Measurements from ENCODE around the gene MT1A. TPM values are rescaled to one million over a fixed set of nuclear protein-coding genes. Genes with fewer than 3 reads are reported as not detected.

Gene MT1A
- total and polyA plus RNA-seq, 3 experiments from 2014 or later = 0.71 TPM; not detected in 2

DNA sequence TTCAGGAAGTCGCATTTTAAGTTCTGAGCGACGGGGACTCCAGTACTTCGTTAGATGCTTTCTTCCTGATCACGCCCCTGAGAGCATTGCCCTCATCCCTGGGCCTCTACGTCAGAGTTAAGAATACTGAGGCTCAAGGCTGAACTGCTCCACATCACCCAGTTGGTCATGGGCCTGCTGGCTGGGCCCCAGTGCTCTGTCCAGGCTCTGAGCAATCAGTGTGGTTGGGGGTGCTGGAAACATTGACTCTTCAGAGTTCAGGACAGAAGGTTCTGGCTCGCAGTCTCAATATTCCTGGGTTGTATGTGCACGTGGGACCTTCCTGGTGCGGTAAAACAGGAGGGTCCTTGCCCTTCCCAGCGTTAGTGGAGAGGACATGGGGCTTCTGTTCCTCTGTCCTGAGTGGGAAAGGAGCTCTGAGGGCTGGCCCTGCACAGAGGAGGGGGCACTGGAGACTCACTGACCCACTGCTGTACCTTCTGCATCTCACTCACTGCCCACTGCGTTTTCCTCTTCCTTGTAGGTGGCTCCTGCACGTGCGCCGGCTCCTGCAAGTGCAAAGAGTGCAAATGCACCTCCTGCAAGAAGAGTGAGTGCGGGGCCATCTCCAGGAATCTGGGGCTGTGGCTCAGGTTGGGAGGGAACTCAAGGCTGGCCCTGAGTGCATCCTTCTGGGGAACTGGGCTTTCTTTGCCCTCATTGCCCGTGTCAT is 12.4 kb upstream of the MT1A start:
- no peak for DNase-seq
- POLR2A ChIA-PET = interaction anchor here (0.7 to 1.6 kb wide), 5 partner anchors 10 to 88 kb away, joined by 3 to 5 read pairs (median 3); partner anchors contain the start of genes MT1X and MT2A

DNA sequence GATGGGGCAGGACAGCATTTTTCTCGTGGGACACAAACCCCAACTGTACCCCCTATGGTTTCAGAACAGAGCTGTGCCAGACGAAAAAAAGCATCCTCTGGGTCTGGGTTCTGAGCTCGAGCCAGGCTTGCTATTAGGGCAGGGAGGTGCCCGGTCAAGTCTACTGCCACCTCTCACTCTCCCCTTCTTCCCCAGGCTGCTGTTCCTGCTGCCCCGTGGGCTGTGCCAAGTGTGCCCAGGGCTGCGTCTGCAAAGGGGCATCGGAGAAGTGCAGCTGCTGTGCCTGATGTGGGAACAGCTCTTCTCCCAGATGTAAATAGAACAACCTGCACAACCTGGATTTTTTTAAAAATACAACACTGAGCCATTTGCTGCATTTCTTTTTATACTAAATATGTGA is 11.8 kb upstream of the MT1A start:
- ChIA-PET POLR2A (interaction anchor here (1.6 kb wide), 1 partner anchor 56 kb away, joined by 4 read pairs; the partner anchor contains the start of gene MT1X), CTCF (interaction anchor here (1.0 to 2.6 kb wide), 3 partner anchors 17 to 26 kb away, joined by 3 to 10 read pairs (median 4); no protein-coding TSS in a partner anchor)
- H3K27me3 Mint-ChIP-seq = peaks cover 14 to 21% of the 10 kb centered on the region in 2 donors

More for the DNA sequence above, 12.4 kb upstream of the MT1A start:
- H3K36me3 ChIP-seq (ENCODE audit: insufficient read depth, low read length) = no peaks in the 10 kb centered on the region
- H3K4me1 Mint-ChIP-seq = peaks cover 14 to 16% (median 15%) of the 10 kb centered on the region in 3 donors
- H3K9me3 Mint-ChIP-seq = no peaks in the 10 kb centered on the region
- H3K27me3 ChIP-seq (ENCODE audit: insufficient read depth, low read length, poor library complexity, severe bottlenecking) = peaks cover 7% of the 10 kb centered on the region
- no peaks in the 10 kb centered on the region for H3K9me3 ChIP-seq (ENCODE audit: low read length)
- peak overlapping the region; percentile 85 to 93 (median 91) for H3K4me3 Mint-ChIP-seq
- H3K4me1 ChIP-seq (ENCODE audit: insufficient read depth, low read length) = peaks cover 13% of the 10 kb centered on the region
- H3K27ac Mint-ChIP-seq = peak overlapping the region; percentile 61 to 92 (median 82)
- H3K27ac ChIP-seq (ENCODE audit: low read depth, low read length) = peak overlapping the region; percentile 24
- CTCF ChIA-PET = interaction anchor here (0.9 to 2.6 kb wide), 6 partner anchors 9 to 112 kb away, joined by 3 to 10 read pairs (median 4); no protein-coding TSS in a partner anchor
- peak overlapping the region; percentile 76 for H3K4me3 ChIP-seq (ENCODE audit: low read length)
- H3K27me3 Mint-ChIP-seq = peaks cover 10 to 15% of the 10 kb centered on the region in 2 donors
- H3K36me3 Mint-ChIP-seq = peaks cover 0 to 2% (median 0%) of the 10 kb centered on the region in 3 donors

DNA sequence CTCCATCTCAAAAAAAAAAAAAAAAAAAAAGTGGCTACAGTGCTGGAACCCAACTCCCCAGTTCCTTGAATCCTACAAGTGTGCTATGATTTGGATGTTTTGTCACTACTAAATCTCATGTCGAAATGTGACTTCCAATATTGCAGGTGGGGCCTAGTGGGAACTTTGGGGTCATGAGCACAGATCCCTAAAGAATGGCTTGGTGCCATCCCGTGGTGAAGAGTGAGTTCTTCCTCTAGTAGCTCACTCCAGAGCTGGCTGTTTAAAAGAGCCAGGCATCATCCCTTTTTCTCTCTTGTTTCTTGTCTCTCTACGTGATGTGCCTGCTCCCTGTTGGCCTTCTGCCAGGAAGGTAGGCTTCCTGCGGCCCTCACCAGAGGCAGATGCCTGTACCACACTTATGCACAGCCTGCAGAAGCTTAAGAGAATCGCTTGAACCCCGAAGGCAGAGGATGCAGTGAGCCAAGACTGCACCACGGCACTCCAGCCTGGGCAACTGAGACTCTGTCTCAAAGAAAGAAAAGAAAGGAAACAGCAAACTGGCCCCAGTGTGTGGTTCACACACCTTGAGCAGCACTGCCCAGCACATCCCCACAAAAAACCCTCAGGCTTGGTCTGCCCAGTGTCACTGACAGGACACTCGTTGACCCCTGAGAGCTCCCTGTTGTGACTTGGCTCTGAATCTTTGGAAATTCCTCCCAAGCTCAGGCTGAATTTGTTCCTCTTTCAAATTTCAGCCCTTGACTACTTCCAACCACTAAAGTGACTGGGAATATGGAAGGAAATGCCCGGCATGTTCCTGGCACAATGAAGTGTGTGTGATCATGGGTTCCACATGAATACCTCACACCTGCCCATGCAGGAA is 9.7 kb upstream of the MT1A start:
- Histone ChIP-seq H3K4me1 (ENCODE audit: insufficient read depth, low read length) (peaks cover 21% of the 10 kb centered on the region), H3K27me3 (ENCODE audit: insufficient read depth, low read length, poor library complexity, severe bottlenecking) (peaks cover 30% of the 10 kb centered on the region), H3K27ac (ENCODE audit: low read depth, low read length) (no peak overlapping the region), H3K4me3 (ENCODE audit: low read length) (no peak overlapping the region), H3K36me3 (ENCODE audit: insufficient read depth, low read length) (no peaks in the 10 kb centered on the region), H3K9me3 (ENCODE audit: low read length) (no peaks in the 10 kb centered on the region)
- Mint-ChIP-seq H3K4me3 (peak overlapping the region in 2 of 7 donors; percentile 32 to 49), H3K27ac (peak overlapping the region in 1 of 8 donors; percentile 32), H3K27me3 (peaks cover 29 to 40% of the 10 kb centered on the region in 2 donors), H3K4me1 (peaks cover 22 to 26% (median 22%) of the 10 kb centered on the region in 3 donors), H3K36me3 (peaks cover 0 to 2% (median 0%) of the 10 kb centered on the region in 3 donors), H3K9me3 (no peaks in the 10 kb centered on the region)
- DNase-seq = no peak
- ChIA-PET CTCF (interaction anchor here (1.0 to 1.4 kb wide), 4 partner anchors 11 to 28 kb away, joined by 3 to 4 read pairs (median 3); no protein-coding TSS in a partner anchor), POLR2A (interaction anchor here (1.2 kb wide), 1 partner anchor 11 kb away, joined by 4 read pairs; no protein-coding TSS in a partner anchor)

More for the DNA sequence above, 11.8 kb upstream of the MT1A start:
- H3K9me3 ChIP-seq (ENCODE audit: low read length) = no peaks in the 10 kb centered on the region
- peak overlapping the region in 4 of 7 donors; percentile 90 to 93 (median 92) for H3K4me3 Mint-ChIP-seq
- H3K4me1 Mint-ChIP-seq = peaks cover 15 to 17% (median 16%) of the 10 kb centered on the region in 3 donors
- no peak for DNase-seq
- H3K27ac ChIP-seq (ENCODE audit: low read depth, low read length) = no peak overlapping the region
- H3K4me3 ChIP-seq (ENCODE audit: low read length) = no peak overlapping the region
- H3K4me1 ChIP-seq (ENCODE audit: insufficient read depth, low read length) = peaks cover 15% of the 10 kb centered on the region
- H3K27ac Mint-ChIP-seq = no peak overlapping the region
- no peaks in the 10 kb centered on the region for H3K36me3 ChIP-seq (ENCODE audit: insufficient read depth, low read length)
- peaks cover 13% of the 10 kb centered on the region for H3K27me3 ChIP-seq (ENCODE audit: insufficient read depth, low read length, poor library complexity, severe bottlenecking)
- peaks cover 0 to 2% (median 0%) of the 10 kb centered on the region in 3 donors for H3K36me3 Mint-ChIP-seq
- no peaks in the 10 kb centered on the region for H3K9me3 Mint-ChIP-seq

DNA sequence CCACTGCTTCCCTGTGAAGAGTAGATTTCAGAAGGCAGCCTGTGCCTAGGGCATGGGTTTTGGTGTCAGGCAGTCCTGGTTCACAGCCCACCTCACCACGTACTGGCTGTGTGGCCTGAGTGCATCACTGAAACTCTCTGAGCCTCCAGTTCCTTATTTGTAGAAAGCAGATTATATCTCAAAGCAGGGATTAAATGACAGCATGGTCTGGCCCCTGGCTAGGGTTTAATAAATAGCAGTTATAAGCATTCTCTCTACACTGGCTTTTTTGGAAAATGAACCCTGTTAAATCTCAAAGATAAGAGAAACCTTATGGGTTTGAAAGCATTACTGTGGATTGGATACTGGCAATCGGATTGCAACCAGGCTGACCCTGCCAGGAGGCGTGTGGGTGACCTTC is 8.9 kb upstream of the MT1A start:
- H3K9me3 ChIP-seq (ENCODE audit: low read length) = no peaks in the 10 kb centered on the region
- Mint-ChIP-seq H3K4me3 (peak overlapping the region in 1 of 7 donors; percentile 37), H3K4me1 (peaks cover 18 to 30% (median 19%) of the 10 kb centered on the region in 3 donors), H3K27me3 (peaks cover 37 to 47% of the 10 kb centered on the region in 2 donors), H3K27ac (no peak overlapping the region), H3K9me3 (no peaks in the 10 kb centered on the region), H3K36me3 (peaks cover 0 to 2% (median 0%) of the 10 kb centered on the region in 3 donors)
- peaks cover 39% of the 10 kb centered on the region for H3K27me3 ChIP-seq (ENCODE audit: insufficient read depth, low read length, poor library complexity, severe bottlenecking)
- H3K4me1 ChIP-seq (ENCODE audit: insufficient read depth, low read length) = peaks cover 21% of the 10 kb centered on the region
- no peak for DNase-seq
- POLR2A ChIA-PET = interaction anchor here (1.2 to 1.4 kb wide), 2 partner anchors 12 to 14 kb away, joined by 4 read pairs; no protein-coding TSS in a partner anchor
- CTCF ChIA-PET = interaction anchor here (1.0 kb wide), 1 partner anchor 11 kb away, joined by 3 read pairs; no protein-coding TSS in a partner anchor
- no peak overlapping the region for H3K27ac ChIP-seq (ENCODE audit: low read depth, low read length)
- no peak overlapping the region for H3K4me3 ChIP-seq (ENCODE audit: low read length)
- no peaks in the 10 kb centered on the region for H3K36me3 ChIP-seq (ENCODE audit: insufficient read depth, low read length)

DNA sequence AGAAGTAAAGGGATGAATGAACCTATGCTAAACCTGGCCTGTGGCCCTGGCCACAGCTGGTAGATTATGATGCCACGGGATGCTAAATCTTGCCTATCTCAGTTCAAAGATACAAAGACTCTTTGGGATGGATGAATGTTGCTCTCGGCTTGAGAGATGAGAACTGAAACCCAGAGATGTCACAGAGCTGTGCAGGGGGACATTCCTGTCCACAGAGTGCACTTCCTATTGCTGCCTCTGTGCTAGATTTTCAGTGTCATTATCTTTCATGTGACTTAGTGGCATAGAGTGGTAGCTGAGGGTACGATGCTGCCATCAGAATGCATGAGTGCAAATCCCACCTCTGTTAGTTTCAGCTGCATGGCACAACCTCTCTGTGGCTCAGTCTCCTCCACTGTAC is 8.3 kb upstream of the MT1A start:
- Histone ChIP-seq H3K27me3 (ENCODE audit: insufficient read depth, low read length, poor library complexity, severe bottlenecking) (peaks cover 45% of the 10 kb centered on the region), H3K9me3 (ENCODE audit: low read length) (no peaks in the 10 kb centered on the region), H3K27ac (ENCODE audit: low read depth, low read length) (no peak overlapping the region), H3K4me1 (ENCODE audit: insufficient read depth, low read length) (peaks cover 23% of the 10 kb centered on the region), H3K36me3 (ENCODE audit: insufficient read depth, low read length) (no peaks in the 10 kb centered on the region), H3K4me3 (ENCODE audit: low read length) (no peak overlapping the region)
- POLR2A ChIA-PET = interaction anchor here (1.4 kb wide), 1 partner anchor 13 kb away, joined by 4 read pairs; no protein-coding TSS in a partner anchor
- Mint-ChIP-seq H3K9me3 (no peaks in the 10 kb centered on the region), H3K27me3 (peaks cover 43 to 53% of the 10 kb centered on the region in 2 donors), H3K36me3 (peaks cover 0 to 2% (median 0%) of the 10 kb centered on the region in 3 donors), H3K27ac (peak overlapping the region in 1 of 8 donors; percentile 91), H3K4me3 (peak overlapping the region in 1 of 7 donors; percentile 37), H3K4me1 (peaks cover 20 to 31% (median 22%) of the 10 kb centered on the region in 3 donors)
- CTCF ChIA-PET = interaction anchor here (0.9 to 1.2 kb wide), 2 partner anchors 13 to 33 kb away, joined by 3 to 4 read pairs; no protein-coding TSS in a partner anchor
- DNase-seq = no peak

DNA sequence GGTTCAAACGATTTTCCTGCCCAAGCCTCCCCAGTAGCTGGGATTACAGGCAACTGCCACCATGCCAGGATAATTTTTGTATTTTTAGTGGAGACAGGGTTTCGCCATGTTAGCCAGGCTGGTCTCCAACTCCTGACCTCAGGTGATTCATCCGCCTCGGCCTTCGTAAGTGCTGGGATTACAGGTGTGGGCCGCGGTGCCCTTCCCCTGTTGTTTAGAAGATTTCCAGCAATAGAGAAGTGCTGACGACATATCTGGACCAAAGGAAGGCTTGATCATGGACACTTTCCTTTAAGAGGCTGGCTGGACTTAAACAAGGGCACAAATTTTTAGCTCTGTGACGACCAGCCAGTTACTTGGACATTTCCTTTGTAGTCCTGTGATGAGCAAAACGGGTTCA is 7.3 kb upstream of the MT1A start:
- Histone ChIP-seq H3K4me3 (ENCODE audit: low read length) (no peak overlapping the region), H3K9me3 (ENCODE audit: low read length) (no peaks in the 10 kb centered on the region), H3K27me3 (ENCODE audit: insufficient read depth, low read length, poor library complexity, severe bottlenecking) (peaks cover 47% of the 10 kb centered on the region), H3K36me3 (ENCODE audit: insufficient read depth, low read length) (no peaks in the 10 kb centered on the region), H3K4me1 (ENCODE audit: insufficient read depth, low read length) (peaks cover 23% of the 10 kb centered on the region), H3K27ac (ENCODE audit: low read depth, low read length) (no peak overlapping the region)
- DNase-seq = no peak
- no peak overlapping the region for H3K27ac Mint-ChIP-seq
- POLR2A ChIA-PET = no interaction called here
- CTCF ChIA-PET = interaction anchor here (1.0 to 1.2 kb wide), 2 partner anchors 12 kb away, joined by 3 to 4 read pairs; no protein-coding TSS in a partner anchor
- H3K4me3 Mint-ChIP-seq = no peak overlapping the region
- H3K9me3 Mint-ChIP-seq = no peaks in the 10 kb centered on the region
- peaks cover 19 to 31% (median 20%) of the 10 kb centered on the region in 3 donors for H3K4me1 Mint-ChIP-seq
- H3K36me3 Mint-ChIP-seq = no peaks in the 10 kb centered on the region
- H3K27me3 Mint-ChIP-seq = peaks cover 50 to 60% of the 10 kb centered on the region in 2 donors

DNA sequence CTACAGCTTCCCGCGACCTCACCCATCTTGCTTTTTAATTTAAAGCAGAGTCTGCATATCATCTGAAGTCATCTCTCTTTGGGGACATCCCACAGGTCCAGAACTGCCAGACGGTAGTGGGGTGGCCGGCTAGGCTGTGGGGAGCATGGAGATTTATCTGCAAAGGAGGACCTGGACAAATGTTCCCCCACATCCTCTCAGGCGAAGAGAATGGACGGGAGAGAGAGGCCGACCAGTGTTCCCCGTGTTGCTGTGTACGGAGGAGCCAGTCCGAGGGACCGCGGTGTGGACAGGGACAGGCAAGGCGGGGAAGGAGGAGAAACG is 6.7 kb upstream of the MT1A start:
- Histone ChIP-seq H3K9me3 (ENCODE audit: low read length) (no peaks in the 10 kb centered on the region), H3K4me1 (ENCODE audit: insufficient read depth, low read length) (peaks cover 23% of the 10 kb centered on the region), H3K36me3 (ENCODE audit: insufficient read depth, low read length) (no peaks in the 10 kb centered on the region), H3K4me3 (ENCODE audit: low read length) (no peak overlapping the region), H3K27ac (ENCODE audit: low read depth, low read length) (no peak overlapping the region), H3K27me3 (ENCODE audit: insufficient read depth, low read length, poor library complexity, severe bottlenecking) (peaks cover 52% of the 10 kb centered on the region)
- Mint-ChIP-seq H3K36me3 (no peaks in the 10 kb centered on the region), H3K4me1 (peaks cover 19 to 34% (median 22%) of the 10 kb centered on the region in 3 donors), H3K4me3 (peak overlapping the region in 5 of 7 donors; percentile 55 to 88 (median 69)), H3K9me3 (no peaks in the 10 kb centered on the region), H3K27me3 (peaks cover 54 to 66% of the 10 kb centered on the region in 2 donors), H3K27ac (peak overlapping the region in 1 of 8 donors; percentile 10)
- CTCF ChIA-PET = interaction anchor here (1.0 kb wide), 1 partner anchor 12 kb away, joined by 3 read pairs; no protein-coding TSS in a partner anchor
- POLR2A ChIA-PET = no interaction called here
- DNase-seq = no peak

Measured in CD8-positive, alpha-beta memory T cell (primary cell).